ENCODE data around the gene ARL2.

ARL2 gene

DNA sequence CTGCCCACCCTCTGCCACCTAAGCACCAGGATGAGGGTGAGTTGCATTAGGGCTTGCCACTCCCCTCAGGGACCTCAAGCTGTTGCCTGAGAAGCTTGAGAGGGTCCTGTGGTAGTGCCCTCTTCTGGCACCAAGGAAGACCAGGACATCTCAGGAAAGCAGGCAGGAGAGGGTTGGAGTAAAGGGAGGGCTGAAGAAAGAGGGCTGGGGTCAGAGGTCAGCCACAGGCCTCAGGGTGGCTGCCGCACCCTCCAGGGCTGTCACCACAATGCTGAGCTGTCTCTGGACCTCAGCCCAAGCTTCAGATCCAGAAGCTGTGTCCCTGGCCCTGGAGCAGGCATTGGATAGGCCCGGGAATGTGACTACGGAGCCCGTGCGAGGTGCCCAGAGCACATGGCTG, 31.1 kb downstream of the ARL2 start:
- DNase-seq (ENCODE audit: extremely low read depth in 1 of 2, low read depth in 1 of 2): no peak

DNA sequence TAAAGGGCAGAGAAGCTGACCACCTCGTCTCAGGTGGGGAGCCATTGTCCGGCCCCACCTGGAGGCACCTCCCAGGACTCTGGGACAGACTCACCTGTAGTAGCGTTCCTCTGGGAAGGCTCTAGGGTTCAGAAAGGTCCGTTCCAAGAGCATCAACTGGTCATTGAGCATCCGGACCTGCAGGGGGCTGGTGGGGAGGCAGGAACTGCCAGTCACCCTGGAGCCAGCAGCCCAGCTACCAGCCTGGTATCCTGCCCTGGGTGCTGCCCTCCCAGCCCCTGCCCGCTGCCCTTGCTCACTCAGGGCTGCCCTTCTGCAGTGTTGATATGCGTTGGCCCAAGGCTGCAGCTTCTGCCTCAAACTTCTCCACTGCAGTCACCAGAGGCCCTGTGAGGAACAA, 31.8 kb downstream of the ARL2 start:
- DNase-seq (ENCODE audit: extremely low read depth in 1 of 2, low read depth in 1 of 2): no peak

DNA sequence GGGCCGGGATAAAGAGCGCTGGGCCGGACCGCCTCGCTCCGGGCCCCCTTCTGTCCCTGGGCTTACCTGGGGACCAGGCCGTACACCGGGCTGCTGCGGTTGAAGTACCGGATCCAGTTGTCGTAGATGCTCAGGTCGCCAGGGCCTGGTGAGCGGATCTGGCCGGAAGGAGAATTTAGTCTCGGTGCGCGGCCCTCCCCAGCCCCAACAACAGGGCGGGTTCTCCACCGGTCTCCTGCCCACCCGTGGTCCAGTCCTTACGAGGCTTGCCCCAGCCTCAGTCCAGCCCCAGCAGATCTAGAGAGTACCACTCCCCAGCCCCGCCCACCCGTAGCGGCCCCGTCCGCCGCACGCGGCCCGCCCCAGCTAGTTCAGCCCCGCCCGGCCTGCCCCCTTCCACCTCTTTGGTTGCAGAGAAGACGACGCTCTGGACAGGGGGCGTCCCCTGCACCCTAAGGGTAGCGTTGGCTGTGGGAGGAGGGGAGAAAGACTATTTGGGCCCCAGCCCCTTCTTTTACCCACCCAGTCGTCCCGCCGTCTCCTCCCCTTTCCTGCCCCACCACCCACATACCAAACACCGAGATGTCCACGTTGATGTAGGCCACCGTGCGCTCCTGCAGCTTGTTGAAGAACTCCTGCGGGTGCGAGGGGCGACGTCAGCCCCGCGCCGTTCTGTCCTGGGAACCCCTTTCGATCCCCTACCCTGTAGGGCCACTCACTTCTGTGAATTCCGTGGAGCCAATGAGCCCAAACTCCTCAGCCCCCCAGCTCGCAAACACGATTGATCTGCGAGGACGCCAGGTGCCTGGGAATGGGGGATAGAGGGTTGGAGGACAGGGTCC, 33.8 kb downstream of the ARL2 start:
- no peak for DNase-seq (ENCODE audit: extremely low read depth in 1 of 2, low read depth in 1 of 2)

DNA sequence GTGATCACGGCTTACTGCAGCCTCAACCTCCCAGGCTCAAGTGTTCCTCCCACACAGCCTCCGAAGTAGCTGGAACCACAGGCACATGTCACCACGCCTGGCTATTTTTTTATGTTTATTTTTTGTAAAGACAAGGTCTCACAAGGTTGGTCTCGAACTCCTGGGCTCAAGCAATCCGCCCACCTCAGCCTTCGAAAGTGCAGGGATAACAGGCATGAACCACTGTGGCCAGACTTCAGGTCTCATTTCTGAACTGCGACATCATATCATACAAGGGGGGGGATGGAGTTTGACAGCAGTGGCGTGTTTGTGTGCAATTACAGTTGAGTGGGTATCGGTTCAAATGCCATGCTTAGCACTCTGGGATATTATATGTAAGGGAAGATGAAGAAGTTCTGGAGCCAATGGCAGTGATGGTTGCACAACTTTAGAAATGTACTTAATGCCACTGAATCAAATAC, 37.5 kb downstream of the ARL2 start:
- no peak for DNase-seq (ENCODE audit: extremely low read depth in 1 of 2, low read depth in 1 of 2)

GRCh38 chr11:65053827-65054508, 40.0 kb downstream of the ARL2 start:
- no peak for DNase-seq (ENCODE audit: extremely low read depth in 1 of 2, low read depth in 1 of 2)

- no peak for DNase-seq (ENCODE audit: extremely low read depth in 1 of 2, low read depth in 1 of 2)
Measured at GRCh38 chr11:65055538-65055937, 41.6 kb downstream of the ARL2 start.

DNA sequence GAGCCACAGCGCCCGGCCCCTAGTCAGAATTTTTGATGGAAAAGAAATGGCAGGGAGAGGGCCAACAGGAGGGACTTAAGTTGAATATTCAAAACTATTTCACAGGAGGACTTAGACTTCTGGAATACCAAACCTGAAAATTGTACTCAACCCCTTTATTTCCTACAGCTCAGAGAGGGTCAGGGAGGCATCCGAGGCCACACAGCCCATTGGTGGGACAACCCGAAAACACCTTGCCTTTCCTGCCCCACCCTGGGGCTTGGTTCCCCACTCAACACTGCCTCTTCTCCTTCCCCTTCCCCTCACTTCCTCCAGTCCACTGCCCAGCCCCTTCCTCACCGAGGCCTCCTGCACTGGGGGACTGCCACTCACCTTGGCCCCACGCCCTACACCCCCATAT, 43.0 kb downstream of the ARL2 start:
- DNase-seq (ENCODE audit: extremely low read depth in 1 of 2, low read depth in 1 of 2): no peak

DNA sequence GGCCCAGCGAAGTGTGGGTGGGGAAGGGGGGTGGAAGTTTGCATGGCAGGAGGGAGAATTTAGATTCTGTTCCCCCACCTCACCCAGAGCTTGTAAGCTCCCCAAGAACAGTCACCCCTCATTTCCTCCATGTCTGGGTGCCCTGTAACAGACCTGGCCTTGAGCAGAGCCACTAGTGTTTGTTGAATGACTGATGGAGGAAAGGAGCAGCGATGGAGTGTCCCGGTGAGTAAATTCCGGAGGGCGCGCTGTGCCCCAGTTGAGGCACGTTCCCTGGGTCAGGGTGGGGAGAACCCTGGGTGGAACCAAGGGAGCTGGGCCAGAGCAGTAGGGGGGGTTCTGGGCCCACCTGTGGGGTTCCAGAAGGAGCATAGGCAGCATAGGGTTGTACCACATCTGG, 43.6 kb downstream of the ARL2 start:
- no peak for DNase-seq (ENCODE audit: extremely low read depth in 1 of 2, low read depth in 1 of 2)

DNA sequence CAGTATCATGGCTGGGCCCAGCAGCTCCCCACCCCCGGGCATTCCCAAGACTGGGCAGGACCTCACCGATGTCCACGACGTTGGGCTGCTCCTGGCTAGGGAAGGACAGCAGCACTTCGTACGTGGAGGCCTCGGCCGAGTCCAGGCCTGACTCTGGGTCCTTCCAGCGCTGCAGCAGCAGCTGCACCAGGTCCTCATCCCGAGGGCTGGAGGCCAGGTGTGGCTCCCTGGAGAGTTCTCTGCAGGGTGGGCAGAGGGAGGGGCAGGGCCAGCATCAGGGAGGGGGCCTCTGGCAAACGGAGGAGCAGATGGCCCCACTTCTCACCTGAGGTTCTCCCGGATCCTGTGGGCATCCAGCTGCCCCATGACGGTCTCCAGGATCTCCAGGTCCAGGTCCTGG, 44.1 kb downstream of the ARL2 start:
- no peak for DNase-seq (ENCODE audit: extremely low read depth in 1 of 2, low read depth in 1 of 2)

DNA sequence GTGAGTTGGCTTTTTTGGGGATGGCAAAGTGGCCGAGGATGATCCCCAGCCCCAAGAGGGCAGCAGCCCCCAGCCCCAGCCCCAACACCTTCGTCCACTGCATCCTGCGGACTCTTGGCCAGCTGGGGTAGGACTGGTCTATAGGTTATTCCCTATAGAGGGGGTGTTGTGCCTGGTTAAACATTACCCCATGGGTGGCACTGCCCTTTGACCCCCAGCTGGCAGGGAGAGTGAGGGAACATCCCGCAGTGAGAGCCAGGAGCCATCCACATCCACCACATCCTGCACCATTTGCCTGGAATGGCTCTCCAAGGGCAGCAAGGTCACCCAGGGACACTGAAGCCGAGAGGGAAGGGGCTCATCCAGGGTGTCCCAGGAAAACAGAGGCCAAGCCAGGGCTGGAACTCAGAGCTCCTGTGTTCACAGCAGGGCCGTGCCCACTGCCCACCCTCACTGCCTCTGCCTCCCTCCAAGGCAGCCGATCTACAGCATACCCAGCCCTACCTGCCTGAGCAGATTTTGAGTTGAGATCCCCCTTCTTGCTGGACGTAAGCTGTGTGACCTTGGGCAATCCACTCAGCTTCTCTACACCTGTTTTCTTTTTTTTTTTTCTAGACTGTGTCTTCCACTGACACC, 44.6 kb downstream of the ARL2 start, which contains the start of gene NAALADL1:
Gene NAALADL1 (minus strand): TSS at position 135 of the 636 bp plus-strand sequence. CDS start 32 bp downstream, at position 103.
- no peak for DNase-seq (ENCODE audit: extremely low read depth in 1 of 2, low read depth in 1 of 2)

- DNase-seq (ENCODE audit: extremely low read depth in 1 of 2, low read depth in 1 of 2): no peak
Measured at GRCh38 chr11:65059523-65059922, 45.6 kb downstream of the ARL2 start.

DNA sequence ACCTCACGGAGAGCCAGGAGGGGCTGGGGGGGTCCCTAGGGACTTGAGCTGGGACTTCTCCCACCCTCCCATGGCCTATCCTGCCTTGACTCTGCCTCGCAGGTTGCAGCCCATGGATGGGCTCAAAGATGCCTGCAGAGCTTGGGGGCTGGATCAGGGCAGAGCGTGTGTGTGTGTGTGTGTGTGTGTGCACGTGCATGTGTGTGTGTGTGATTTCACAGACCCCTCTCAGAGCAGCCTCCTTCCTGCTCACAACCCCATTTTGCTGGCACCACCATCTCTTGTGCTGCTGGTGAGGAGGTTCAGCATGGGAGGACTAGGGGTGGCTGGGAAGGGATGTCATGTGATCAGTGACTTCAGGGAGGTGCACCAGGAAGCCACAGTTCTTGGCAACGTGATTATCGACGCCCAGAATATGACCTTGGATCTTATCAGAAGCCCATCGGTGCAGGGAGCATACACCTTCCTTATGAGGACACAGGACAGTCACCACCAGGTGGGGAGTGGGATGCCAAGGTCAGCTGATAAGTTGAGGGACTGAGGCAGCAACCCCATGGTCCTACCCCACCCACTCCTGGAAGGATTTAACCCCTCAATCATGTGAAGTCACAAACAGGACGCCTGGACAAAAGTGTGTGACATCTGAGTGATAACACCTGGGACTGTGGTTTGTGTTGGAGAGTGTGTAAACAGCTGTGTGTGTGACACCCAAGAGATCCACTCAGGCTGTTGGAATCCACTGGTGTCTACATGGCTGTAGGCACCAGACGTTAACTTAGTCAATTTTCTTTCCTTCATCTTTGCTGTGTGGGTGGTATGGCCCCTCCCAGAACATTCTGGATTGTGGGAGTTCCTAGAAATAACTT, 46.2 kb downstream of the ARL2 start:
- no peak for DNase-seq (ENCODE audit: extremely low read depth in 1 of 2, low read depth in 1 of 2)

DNA sequence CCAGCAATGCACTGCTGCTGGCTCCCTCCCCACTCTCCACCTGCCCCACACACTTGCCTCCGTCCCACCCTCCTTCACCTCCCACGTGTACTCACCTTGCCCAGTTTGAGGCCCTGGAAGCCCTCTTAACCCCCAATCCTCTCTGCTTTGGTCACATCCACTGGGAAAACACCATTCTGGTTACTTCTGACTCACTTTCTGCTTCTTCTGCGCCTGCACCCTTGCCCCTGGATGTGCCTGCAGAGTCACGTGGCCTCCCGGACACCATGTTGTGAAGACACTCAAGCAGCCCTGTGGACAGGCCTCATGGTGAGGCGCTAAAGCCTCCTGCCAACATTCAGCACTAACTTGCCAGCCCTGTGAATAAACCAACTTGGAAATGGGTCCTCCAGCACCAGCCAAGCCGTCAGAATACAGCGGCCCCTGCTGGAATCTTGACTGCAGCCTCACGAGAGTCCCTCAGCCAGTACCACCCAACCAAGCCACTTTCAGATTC, 47.0 kb downstream of the ARL2 start:
- no peak for DNase-seq (ENCODE audit: extremely low read depth in 1 of 2, low read depth in 1 of 2)

DNA sequence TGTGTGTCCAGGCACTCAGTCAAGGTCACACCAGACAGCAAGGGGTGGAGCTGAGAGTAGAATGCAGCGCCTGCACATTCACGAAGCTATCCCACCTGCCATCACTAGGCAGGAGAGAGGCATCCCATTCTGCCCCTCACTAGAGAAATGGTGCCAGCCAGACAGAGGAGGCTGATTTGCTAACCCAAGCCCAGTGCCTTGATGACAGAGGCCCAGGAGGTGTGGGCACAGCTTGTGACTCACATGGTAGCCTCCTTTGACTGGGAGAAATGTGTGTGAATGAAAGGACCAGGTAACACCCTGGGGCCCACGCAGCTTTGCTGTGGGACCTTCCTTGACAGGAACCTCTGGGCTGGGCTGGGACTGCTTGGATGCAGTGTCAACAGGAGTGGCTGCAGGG, 49.6 kb downstream of the ARL2 start:
- no peak for DNase-seq (ENCODE audit: extremely low read depth in 1 of 2, low read depth in 1 of 2)

DNA sequence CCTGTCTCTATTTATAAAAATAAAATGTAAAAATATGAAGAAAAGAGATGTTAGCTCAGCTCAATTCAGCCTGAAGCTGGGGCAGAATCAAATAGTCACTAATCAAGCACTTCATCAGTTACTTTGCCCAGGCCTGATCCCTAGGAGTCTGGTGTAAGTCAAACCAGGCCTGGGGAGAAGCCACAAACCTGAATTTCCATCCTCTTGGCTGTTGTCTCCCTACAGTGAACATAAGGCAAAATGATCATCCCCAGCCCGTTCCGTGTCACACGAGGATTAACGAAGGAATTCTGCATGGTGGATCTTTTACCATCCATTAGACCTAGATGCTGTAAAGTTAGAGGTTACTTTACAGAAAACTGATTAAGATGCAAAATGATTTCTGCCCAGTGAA, 50.9 kb downstream of the ARL2 start:
- no peak for DNase-seq (ENCODE audit: extremely low read depth in 1 of 2, low read depth in 1 of 2)

GRCh38 chr11:65065851-65066250, 51.9 kb downstream of the ARL2 start:
- DNase-seq (ENCODE audit: extremely low read depth in 1 of 2, low read depth in 1 of 2): no peak

- no peak for DNase-seq (ENCODE audit: extremely low read depth in 1 of 2, low read depth in 1 of 2)
Measured at GRCh38 chr11:65066315-65066714, 52.4 kb downstream of the ARL2 start.

DNA sequence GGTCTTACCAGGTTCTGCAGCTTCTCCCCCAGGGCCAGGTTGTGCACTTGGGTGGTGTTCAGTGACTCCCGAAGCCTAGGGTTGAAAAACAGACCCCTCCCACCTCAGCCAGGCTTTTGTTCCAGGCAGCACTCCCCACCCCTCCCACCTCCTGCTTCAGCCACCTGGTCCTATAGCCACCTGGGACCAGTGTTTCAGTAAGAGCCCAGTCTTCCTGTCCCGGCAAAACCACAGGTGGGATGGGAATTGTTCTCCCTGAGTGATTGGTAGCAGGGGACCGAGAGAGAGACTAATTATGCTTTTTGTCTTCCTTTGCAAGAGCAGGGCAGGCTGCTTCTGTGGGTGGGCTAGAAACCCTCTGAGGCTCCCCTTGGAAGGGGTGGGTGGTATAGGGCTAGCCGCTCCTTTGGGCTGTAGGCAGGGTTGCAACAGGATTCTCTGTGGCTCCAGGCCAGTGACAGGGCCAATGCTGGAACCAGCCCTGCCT, 52.9 kb downstream of the ARL2 start:
- DNase-seq (ENCODE audit: extremely low read depth in 1 of 2, low read depth in 1 of 2): no peak

- DNase-seq (ENCODE audit: extremely low read depth in 1 of 2, low read depth in 1 of 2): no peak
Measured at GRCh38 chr11:65067446-65067845, 53.5 kb downstream of the ARL2 start.

- DNase-seq (ENCODE audit: extremely low read depth in 1 of 2, low read depth in 1 of 2): no peak
Measured at GRCh38 chr11:65069217-65069616, 55.3 kb downstream of the ARL2 start.

All from activated CD8-positive, alpha-beta memory T cell treated with anti-CD3 and anti-CD28 coated beads for 1 hour (primary cell).